ENCODE data around the gene NSMF.
"Not testable (repeated sequence)": the region's sequence is repeated elsewhere in the genome, so short reads cannot be mapped to it uniquely, and the experiment has no call there.

DNA sequence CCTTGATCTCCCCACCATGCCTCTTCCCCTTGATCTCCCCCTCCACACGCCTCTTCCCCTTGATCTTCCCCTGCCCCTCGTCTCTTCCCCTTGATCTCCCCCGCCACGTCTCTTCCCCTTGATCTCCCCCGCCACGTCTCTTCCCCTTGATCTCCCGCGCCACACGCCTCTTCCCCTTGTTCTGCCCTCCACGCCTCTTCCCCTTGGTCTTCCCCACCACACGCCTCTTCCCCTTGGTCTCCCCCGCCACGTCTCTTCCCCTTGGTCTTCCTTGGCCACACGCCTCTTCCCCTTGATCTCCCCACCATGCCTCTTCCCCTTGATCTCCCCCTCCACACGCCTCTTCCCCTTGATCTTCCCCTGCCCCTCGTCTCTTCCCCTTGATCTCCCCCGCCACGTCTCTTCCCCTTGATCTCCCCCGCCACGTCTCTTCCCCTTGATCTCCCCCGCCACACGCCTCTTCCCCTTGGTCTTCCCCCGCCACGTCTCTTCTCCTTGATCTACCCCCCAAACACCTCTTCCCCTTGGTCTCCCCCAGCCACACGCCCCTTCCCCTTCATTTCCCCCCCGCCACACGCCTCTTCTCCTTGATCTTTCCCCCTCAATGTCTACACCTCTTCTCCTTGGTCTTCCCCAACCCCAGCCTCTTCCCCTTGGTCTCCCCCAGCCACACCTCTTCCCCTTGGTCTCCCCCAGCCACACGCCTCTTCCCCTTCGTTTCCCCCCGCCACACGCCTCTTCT is 7.7 kb downstream of the NSMF start:
- TF ChIP-seq, protein P1, sequence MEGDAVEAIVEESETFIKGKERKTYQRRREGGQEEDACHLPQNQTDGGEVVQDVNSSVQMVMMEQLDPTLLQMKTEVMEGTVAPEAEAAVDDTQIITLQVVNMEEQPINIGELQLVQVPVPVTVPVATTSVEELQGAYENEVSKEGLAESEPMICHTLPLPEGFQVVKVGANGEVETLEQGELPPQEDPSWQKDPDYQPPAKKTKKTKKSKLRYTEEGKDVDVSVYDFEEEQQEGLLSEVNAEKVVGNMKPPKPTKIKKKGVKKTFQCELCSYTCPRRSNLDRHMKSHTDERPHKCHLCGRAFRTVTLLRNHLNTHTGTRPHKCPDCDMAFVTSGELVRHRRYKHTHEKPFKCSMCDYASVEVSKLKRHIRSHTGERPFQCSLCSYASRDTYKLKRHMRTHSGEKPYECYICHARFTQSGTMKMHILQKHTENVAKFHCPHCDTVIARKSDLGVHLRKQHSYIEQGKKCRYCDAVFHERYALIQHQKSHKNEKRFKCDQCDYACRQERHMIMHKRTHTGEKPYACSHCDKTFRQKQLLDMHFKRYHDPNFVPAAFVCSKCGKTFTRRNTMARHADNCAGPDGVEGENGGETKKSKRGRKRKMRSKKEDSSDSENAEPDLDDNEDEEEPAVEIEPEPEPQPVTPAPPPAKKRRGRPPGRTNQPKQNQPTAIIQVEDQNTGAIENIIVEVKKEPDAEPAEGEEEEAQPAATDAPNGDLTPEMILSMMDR (IDR thresholded peaks at IDR 0.05; ENCODE audit: low read depth, low read length), result not testable (repeated sequence)
- TF ChIP-seq EZH2phosphoT487 (IDR thresholded peaks at IDR 0.05; ENCODE audit: low read depth), result not testable (repeated sequence)
